IMR-90 (cell line): Measurements from ENCODE around the gene KCNE2.

Experiments
- CEBPB ChIP-seq: IDR thresholded peaks from 2 replicates; pipeline ENCODE4 v1.6.1; 2012; ENCODE audit warnings: low read depth, low read length, improper control_type of control experiment
- FOS ChIP-seq: fragments of 150-350 bp; IDR thresholded peaks from 2 replicates; pipeline ENCODE4 v1.6.1; 2016; ENCODE audit warnings: low read depth, low read length
- MAFK ChIP-seq: IDR thresholded peaks from 2 replicates; pipeline ENCODE4 v1.6.1; 2012; ENCODE audit warnings: low read depth, low read length, improper control_type of control experiment
- MAZ ChIP-seq: IDR thresholded peaks from 2 replicates; pipeline ENCODE4 v1.6.1; 2012; ENCODE audit warnings: low read depth, mild to moderate bottlenecking, low read length, improper control_type of control experiment, moderate library complexity, borderline replicate concordance
- MXI1 ChIP-seq: IDR thresholded peaks from 2 replicates; pipeline ENCODE4 v1.6.1; 2012; ENCODE audit warnings: low read depth, mild to moderate bottlenecking, low read length, moderate library complexity, borderline replicate concordance
- NFE2L2 ChIP-seq: fragments of 150-350 bp; IDR thresholded peaks from 2 replicates; pipeline ENCODE4 v1.6.1; 2016; ENCODE audit warnings: low read depth, mild to moderate bottlenecking, low read length
- POLR2A ChIP-seq: IDR thresholded peaks from 2 replicates; pipeline ENCODE4 v1.6.1; 2012; ENCODE audit warnings: mild to moderate bottlenecking, low read depth, low read length
- RCOR1 ChIP-seq: IDR thresholded peaks from 2 replicates; pipeline ENCODE4 v1.6.1; 2012; ENCODE audit warnings: mild to moderate bottlenecking, low read length, improper control_type of control experiment; ENCODE audit not compliant: insufficient replicate concordance
- SMC3 ChIP-seq: fragments of 150-350 bp; IDR thresholded peaks from 2 replicates; pipeline ENCODE4 v1.6.1; 2016; ENCODE audit warnings: low read depth, mild to moderate bottlenecking, antibody characterized with exemption, low read length, moderate library complexity
- TF ChIP-seq, protein P1 (sequence below): conservative IDR thresholded peaks from 2 replicates; pipeline ENCODE4 v1.5.1; 2012; ENCODE audit warnings: mild to moderate bottlenecking, low read depth, low read length, improper control_type of control experiment

GRCh38 chr21:34343347-34343746, 20.5 kb upstream of the KCNE2 start:
- TF ChIP-seq POLR2A (no peak), MXI1 (no peak), SMC3 (no peak), NFE2L2 (no peak), MAFK (no peak), CEBPB (no peak), FOS (no peak), MAZ (no peak), RCOR1 (no peak)
- TF ChIP-seq, protein P1, sequence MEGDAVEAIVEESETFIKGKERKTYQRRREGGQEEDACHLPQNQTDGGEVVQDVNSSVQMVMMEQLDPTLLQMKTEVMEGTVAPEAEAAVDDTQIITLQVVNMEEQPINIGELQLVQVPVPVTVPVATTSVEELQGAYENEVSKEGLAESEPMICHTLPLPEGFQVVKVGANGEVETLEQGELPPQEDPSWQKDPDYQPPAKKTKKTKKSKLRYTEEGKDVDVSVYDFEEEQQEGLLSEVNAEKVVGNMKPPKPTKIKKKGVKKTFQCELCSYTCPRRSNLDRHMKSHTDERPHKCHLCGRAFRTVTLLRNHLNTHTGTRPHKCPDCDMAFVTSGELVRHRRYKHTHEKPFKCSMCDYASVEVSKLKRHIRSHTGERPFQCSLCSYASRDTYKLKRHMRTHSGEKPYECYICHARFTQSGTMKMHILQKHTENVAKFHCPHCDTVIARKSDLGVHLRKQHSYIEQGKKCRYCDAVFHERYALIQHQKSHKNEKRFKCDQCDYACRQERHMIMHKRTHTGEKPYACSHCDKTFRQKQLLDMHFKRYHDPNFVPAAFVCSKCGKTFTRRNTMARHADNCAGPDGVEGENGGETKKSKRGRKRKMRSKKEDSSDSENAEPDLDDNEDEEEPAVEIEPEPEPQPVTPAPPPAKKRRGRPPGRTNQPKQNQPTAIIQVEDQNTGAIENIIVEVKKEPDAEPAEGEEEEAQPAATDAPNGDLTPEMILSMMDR: no peak
